NCI-H1105 (cell line): ENCODE results near the gene ZNF646.

Experiments
- DNase-seq: peaks from one replicate; lab custom pipeline; 2025; lab: John Stamatoyannopoulos, UW

Gene ZNF646

DNA sequence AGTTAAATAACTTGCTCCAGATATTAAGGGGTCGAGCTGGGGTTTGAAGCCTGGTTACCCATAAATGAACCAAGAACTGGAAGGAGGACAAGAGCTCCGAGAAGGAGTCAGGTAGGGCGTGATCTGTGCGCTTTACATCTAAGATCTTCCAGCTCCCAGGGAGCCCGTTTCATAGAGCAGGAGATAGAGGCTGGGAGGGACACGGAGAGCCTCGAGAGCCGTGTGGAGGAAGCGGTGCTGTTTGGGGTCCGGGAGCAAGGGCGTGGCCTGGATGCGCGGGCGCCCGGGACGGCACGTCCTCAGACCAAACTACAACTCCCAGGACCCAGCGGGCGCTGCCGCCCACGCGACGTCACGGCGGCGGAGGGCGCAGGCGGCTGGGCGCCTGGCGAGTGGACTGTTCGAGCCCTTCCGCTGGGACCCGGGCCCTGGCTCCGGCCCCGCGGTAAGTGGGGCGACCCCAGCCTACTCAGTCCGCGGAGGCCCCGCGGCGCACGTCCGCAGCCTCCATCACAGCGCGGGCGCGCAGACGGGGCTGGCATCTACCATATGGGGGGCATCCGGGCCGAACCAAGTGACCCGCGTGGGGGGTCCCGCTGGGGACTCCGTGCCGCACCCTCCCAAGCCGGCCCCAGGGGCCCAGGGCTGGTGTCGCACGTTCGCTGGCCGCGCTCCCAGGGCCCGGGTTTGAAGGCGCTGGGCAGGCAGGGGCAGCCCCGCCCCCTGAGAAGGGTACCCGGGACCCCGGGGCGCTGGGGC lies 34.0 kb downstream of the ZNF646 start, which contains the start of gene BCKDK:
BCKDK (plus strand) TSS at position 352 of the 759 bp plus-strand sequence. CDS start 838 bp downstream, outside the sequence.
- peak; percentile 41 for DNase-seq

DNA sequence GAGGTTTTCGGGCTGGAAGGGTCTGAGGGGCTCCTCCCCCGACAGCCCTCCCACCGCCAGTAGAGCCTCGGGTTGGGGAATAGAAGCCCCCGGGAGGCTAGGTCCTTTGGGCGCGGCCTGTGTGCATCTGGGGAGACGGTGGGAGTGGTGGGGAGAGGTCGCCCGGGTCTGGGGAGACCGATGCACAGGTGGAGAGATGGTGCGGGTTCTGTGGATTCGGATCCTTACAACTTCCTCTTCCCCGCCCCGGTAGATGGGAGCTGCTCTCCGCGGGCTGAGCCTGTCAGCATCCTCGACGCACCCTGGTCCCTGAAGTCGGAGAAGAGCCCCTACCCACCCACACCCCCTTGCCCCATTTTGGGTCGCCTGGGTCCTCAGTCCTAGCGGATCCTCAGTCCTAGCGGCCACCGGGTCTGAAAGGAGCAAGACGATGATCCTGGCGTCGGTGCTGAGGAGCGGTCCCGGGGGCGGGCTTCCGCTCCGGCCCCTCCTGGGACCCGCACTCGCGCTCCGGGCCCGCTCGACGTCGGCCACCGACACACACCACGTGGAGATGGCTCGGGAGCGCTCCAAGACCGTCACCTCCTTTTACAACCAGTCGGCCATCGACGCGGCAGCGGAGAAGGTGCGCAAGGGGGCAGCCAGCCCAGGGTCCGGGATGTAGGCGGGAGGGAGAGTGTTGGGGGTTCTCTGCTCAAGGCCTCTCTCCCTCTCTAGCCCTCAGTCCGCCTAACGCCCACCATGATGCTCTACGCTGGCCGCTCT lies 34.8 kb downstream of the ZNF646 start:
- no peak for DNase-seq

DNA sequence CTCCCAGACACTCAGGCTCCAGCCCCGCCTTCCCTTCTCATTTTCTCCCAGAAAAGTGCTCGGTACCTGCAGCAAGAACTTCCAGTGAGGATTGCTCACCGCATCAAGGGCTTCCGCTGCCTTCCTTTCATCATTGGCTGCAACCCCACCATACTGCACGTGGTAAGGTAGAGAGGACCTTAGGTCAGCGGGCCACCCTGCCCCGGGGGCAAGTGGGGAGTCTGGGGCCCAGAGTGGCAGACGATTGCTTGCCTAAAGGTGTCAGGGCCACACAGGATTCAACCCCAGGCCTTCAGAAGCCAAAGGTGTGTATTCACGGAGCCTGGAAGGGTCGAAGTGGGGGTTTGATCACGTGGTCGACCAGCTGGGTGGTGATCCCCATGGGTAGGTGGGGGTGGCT lies 35.4 kb downstream of the ZNF646 start:
- no peak for DNase-seq

DNA sequence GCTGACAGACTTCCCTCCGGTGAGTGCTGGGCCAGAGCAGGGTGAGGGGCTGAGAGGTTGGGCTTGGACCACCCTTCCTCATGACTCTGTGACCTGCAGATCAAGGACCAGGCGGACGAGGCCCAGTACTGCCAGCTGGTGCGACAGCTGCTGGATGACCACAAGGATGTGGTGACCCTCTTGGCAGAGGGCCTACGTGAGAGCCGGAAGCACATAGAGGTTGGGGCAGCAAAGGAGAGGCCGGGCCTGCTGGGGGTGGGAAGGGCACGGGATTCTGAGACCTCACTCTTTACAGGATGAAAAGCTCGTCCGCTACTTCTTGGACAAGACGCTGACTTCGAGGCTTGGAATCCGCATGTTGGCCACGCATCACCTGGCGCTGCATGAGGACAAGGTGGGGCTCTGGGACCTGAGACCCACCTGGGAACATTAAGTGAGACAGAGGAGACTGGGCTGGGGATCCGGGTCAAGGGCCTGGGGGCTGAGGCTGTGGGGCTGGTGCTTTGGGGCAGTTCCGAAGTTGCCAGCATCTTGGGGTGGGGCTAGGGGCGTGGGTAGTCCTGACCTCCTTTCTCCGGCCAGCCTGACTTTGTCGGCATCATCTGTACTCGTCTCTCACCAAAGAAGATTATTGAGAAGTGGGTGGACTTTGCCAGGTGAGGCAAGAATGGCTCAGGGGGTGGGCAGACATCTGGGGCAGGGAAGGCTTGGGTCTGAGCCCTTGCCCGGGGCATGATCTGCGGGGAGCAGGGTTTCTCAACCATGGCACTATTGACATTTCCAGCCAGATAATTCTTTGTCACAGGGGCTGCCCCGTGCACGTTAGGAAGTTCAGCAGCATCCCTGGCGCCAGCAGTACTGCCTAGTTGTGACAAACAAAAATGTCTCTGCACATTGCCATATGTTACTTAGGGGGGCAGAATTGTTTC lies 36.1 kb downstream of the ZNF646 start:
- no peak for DNase-seq

DNA sequence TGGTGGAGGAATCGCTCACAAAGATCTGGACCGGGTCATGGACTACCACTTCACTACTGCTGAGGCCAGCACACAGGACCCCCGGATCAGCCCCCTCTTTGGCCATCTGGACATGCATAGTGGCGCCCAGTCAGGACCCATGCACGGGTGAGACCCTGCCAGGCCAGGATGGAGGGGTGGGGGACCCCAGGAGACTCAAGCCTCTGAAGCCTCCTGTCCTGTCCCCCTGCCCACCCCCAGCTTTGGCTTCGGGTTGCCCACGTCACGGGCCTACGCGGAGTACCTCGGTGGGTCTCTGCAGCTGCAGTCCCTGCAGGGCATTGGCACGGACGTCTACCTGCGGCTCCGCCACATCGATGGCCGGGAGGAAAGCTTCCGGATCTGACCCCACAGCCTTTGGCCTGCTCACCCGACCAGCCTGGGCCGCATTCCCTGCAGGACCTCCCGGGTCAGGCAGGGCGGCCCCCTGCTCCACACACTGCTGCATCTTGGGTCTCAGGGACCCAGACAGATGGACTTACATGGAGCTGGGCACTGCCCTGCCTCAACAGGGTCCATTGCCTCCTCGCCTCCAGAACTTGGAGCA lies 37.8 kb downstream of the ZNF646 start:
- DNase-seq, result no peak

DNA sequence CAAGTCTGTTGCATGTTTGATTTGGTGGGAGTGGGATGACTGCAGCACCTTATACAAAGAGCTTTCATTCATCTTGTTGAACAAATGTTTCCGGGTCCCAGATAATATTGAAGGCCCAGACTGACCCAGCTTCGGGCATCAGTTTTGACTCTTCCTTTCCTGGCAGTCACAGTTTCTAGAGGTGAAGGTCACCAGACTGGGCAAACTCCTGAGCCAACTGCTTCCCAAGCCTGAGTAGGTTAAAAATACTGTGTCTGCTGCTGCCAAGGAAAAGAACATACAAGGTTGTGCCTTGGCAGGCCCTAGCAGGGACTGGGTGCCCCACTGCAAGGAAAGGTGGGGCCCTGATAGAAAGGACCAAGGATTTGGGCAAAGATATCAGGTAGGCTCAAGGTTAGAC lies 38.5 kb downstream of the ZNF646 start:
- DNase-seq, result no peak

DNA sequence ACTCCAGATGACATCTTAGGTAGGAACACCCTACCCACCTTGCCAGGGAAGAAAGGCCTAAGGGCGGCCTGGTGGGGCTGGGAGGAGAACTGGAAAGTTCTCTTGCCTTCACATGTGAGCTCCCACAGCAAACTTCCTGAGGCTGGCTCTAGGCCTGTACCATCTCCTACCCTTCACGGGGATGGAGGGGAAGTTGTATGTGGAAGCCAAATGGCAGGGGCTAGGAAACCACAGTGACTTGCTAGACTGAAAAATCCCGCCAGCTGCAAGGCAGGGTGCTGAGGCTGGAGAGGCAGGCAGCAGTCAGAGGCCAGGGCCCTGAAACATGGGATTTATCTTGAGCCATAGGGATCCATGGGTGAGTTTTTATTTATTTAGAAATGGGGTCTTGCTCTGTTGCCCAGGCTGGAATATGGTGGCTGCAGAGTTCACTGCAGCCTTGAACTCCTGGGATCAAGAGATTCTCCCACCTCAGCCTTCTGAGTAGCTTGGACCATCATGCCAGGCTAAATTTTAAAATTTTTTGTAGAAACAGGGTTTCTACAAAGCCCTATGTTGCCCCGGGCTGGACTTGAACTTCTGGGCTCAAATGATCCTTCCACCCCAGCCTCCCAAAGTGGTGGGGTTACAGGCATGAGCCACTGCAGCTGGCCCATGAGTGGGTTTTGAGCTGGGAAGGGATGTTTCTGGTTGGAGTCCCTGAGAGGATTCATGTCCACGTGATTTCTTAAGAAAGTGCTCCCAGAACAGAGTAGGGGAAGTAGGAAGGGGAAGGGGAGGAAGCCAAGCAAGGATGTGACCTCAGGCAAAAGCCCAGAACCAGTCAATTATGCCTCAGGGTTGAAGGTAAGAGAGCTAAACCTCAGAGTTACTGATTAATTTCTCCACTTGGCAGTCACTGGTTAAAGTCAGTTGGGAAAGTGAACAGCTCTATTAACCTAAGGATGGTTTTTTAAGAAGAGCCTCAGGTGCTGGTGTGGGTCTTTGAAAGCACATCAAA lies 39.2 kb downstream of the ZNF646 start:
- DNase-seq, result no peak

DNA sequence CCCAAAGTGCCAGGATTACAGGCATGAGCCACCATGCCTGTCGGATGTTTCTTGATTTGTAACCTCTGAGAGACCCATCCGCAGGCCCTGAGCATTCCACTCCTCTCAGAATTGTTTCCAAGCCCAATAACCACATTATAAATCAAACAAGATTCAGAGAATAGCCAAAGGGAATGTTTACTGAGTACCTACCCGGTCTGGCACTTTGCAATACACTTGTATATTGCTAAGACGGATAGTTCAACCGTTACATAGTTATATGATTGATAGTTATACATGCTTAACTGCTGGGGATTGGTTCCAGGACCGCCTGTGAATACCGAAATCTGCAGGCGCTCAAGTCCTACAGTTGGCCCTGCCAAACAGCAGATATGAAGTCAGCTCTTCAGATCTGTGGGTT lies 40.2 kb downstream of the ZNF646 start:
- no peak for DNase-seq

DNA sequence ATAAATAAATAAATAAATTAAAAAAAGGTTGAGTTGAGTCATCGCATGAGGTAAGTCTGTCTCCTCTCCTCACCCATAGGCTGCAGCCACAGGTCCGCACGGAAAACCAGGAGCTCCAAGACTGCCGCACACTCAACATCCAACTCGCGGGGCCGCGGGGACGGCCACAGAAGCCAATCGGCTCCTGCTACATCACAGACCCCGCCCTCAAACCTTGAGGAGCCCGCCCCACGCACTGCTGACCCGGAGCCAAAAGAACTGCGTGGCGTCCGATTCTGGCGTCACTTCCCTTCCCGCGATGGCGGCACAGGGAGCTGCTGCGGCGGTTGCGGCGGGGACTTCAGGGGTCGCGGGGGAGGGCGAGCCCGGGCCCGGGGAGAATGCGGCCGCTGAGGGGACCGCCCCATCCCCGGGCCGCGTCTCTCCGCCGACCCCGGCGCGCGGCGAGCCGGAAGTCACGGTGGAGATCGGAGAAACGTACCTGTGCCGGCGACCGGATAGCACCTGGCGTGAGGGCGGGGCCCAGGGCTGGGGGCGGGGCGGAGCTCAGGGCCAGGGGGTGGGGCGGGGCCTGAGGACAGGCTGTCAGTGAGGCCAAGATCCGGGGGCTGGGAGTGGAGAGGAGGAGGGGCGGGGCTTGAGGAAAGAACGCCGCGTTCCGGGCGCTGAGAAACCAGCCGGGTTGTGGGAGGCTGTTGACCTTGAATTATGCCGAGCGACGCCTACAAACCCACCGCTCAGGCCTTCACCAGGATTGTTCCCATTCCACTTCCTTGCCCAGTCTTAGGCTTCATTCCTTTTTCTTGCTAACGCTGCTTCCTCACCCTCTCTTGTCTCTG lies 43.4 kb downstream of the ZNF646 start, which contains the start of gene KAT8:
KAT8 (plus strand) TSS at position 281 of the 839 bp plus-strand sequence; CDS start at position 299, 18 bp downstream.
- peak; percentile 96 for DNase-seq

DNA sequence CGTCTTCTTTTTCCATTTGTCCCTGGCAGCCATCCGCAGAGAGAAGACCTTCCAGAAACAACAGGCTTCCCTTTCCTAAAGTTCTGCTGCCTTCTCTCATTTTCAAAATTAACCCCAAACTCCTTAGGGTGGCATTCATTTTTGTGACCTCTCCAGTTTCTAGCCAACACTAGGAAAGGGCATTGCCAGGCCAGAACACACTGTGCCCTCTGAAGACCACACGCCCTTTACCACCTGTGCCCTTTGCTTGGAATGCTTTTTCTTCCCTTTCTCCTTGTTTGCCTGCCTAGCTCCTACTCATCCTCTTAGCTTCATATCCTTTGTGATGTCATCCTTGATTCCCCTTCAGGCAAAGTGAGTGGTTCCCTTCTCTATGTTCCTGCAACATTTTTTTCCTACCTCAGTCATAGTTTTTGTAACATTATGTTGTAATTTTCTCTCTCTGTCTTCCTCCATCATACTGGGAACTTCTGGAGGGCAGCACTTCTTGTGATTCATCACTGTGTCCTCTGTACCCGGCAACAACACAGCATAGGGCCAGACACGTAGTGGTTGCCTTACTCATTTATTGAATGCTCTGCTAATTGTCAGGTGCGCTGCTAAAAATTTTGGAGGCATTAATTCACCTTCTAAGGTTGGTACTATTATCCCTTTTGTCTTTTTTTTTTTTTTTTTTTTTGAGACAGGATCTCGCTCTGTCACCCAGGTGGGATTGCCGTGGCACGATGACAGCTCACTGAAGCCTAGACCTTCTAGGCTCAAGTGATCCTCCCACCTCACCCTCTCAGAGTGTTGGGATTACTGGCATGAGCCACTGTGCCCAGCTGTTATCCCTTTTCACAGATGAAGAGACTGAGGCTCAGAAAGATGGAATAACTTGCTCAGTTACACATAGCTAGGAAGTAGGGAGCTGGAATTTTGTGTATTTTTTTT lies 44.3 kb downstream of the ZNF646 start:
- no peak for DNase-seq

DNA sequence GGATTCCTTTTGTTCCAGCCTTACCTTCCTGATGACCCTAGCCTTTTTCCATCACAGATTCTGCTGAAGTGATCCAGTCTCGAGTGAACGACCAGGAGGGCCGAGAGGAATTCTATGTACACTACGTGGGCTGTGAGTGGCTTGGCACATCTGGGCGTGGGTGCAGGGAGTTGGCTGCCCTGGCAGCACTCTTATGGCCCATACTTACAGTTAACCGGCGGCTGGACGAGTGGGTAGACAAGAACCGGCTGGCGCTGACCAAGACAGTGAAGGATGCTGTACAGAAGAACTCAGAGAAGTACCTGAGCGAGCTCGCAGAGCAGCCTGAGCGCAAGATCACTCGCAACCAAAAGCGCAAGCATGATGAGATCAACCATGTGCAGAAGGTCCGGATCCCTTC lies 45.9 kb downstream of the ZNF646 start:
- no peak for DNase-seq

DNA sequence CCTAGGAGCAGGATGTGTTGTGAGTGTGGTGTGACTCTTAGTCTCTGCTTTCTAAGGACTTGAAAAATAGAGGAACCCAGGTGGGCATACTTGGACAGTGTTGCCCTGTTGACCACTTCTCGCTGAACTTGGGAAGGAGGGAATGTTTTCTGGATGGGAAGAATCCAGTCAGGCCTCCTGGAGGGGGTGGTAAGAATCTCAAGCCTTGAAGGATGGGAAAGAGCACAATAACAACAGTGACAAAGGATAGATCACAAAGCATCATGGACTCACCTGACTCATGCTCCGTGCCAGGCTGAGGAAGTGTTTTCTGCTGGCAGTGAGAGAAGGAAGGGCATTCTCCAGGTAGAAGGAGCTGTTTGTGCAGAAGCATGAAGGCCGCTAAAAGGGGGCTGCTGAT lies 51.6 kb downstream of the ZNF646 start:
- DNase-seq, result no peak

DNA sequence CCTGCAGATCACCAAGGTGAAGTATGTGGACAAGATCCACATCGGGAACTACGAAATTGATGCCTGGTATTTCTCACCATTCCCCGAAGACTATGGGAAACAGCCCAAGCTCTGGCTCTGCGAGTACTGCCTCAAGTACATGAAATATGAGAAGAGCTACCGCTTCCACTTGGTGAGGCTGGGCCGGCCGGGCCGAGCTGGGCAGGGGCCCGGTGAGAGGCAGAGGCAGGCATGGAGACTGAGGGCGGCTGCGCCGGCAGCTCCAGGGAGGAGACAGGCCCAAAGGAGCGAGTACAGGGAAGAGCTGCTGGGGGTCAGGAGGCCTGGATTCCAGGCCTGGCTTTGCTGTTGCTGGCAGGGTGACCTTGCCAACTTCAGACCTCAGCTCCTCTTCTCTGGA lies 53.0 kb downstream of the ZNF646 start:
- DNase-seq, result no peak

DNA sequence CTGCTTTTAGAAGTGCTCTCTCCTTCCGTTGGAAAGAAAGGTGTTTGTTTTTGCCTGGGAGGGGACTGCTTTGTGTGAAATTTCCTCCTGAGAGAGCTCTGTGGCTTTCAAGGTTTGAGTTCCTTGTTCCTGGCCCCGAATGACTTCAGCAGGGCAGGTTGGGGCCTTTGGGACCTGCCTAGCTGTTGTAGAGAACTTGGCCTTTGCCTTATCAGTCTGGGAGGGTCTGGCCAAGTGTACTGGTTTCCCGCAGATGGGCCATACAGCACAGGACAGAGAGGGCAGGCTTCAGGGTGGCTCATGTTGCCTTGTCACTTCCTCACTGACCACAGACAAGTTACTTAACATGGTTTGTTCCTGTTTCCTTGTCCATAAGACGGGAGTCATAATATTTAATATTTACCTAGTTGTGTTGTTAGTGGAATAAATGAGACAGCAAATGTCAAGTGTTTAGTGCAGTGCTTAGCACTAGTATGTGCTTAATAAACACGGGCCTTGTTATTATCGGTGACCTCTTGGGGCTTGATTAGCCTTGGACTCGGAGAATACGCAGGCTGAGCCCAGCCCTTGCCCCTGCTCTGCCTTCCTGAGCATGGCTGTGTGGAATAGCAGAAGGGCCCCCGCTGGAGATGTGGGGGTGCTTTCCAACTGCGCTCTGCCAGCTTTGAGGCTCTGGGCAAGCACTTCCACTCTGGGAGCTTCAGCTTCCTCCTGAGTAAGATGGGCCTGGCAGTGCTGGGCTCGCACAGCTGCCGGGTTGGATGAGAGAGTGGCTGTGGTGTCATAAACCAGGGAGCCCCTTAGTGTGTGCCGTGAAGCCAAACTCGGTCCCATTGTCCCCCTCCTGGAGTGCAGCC lies 54.7 kb downstream of the ZNF646 start:
- no peak for DNase-seq

DNA sequence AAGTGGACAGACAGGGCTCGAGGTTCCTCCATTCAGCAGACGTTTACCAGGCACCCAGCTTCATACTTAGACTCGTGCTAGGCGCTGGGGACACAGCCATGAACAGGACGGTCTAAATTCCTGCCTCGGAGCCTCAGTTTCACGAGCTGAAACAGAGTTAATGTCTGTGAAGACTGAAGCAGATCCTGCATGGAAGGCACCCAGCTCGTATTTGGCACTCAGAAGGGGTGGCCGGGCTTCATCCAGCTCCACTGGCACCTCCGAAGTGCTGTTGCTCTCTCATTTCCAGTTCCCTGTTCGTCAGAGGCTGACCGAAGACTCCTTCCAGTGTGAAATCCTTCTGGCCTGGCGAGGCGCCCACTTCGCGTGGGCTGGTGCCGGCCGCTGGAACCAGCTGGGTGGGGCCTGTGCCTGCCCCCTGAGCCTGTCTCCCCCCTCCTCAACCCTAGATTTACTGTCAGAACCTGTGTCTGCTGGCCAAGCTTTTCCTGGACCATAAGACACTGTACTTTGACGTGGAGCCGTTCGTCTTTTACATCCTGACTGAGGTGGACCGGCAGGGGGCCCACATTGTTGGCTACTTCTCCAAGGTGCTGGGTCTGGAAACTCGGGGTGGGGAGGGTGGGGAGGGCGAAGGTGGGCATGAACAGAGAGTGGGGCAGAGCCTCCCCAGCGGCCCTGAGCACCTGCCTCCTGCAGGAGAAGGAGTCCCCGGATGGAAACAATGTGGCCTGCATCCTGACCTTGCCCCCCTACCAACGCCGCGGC lies 55.5 kb downstream of the ZNF646 start:
- no peak for DNase-seq

DNA sequence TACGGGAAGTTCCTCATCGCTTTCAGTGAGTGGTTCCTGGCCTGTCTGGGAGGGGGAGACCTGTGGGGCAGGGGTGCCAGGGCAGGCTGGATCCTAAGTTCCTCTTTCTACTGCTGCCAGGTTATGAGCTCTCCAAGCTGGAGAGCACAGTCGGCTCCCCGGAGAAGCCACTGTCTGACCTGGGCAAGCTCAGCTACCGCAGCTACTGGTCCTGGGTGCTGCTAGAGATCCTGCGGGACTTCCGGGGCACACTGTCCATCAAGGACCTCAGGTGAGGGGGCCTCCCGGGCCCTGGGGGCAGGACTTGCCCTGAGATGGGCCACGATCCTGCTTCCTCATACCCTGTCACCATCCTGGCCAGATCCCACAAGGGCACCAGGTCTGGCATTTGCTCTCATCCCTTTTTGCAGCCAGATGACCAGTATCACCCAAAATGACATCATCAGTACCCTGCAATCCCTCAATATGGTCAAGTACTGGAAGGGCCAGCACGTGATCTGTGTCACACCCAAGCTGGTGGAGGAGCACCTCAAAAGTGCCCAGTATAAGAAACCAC lies 56.2 kb downstream of the ZNF646 start:
- no peak for DNase-seq
